Measurements from ENCODE around the gene DMRTC1.
"Not testable (repeated sequence)": the region's sequence is repeated elsewhere in the genome, so short reads cannot be mapped to it uniquely, and the experiment has no call there.

DMRTC1 gene

GRCh38 chrX:72943819-72944169, at the start of gene DMRTC1:
Gene DMRTC1 (minus strand): TSS chrX:72943837. CDS start chrX:72875694, 68,143 bp downstream.
- H3K4me3 ChIP-seq (ENCODE audit: control insufficient read depth, low read depth, low read length); DNase-seq (ENCODE audit: low read depth): not testable (repeated sequence)

- H3K4me3 ChIP-seq (ENCODE audit: control insufficient read depth, low read depth, low read length); DNase-seq (ENCODE audit: low read depth): not testable (repeated sequence)
Measured at GRCh38 chrX:72980894-72981469, 37.3 kb upstream of the DMRTC1 start.

- H3K4me3 ChIP-seq (ENCODE audit: control insufficient read depth, low read depth, low read length); DNase-seq (ENCODE audit: low read depth): not testable (repeated sequence)
Measured at GRCh38 chrX:72974885-72975284, 31.2 kb upstream of the DMRTC1 start.

- not testable (repeated sequence) for H3K4me3 ChIP-seq (ENCODE audit: control insufficient read depth, low read depth, low read length); DNase-seq (ENCODE audit: low read depth)
Measured at GRCh38 chrX:72971859-72972258, 28.2 kb upstream of the DMRTC1 start.

- not testable (repeated sequence) for DNase-seq (ENCODE audit: low read depth); H3K4me3 ChIP-seq (ENCODE audit: control insufficient read depth, low read depth, low read length)
Measured at GRCh38 chrX:72959971-72960370, 16.3 kb upstream of the DMRTC1 start.

GRCh38 chrX:72943035-72943818, 410 bp downstream of the DMRTC1 start:
- H3K4me3 ChIP-seq (ENCODE audit: control insufficient read depth, low read depth, low read length); DNase-seq (ENCODE audit: low read depth): not testable (repeated sequence)

GRCh38 chrX:72942272-72942671, 1.4 kb downstream of the DMRTC1 start:
- not testable (repeated sequence) for DNase-seq (ENCODE audit: low read depth); H3K4me3 ChIP-seq (ENCODE audit: control insufficient read depth, low read depth, low read length)

GRCh38 chrX:72937906-72938305, 5.7 kb downstream of the DMRTC1 start, which contains the start of gene FAM236A:
Gene FAM236A (plus strand): TSS chrX:72938206. CDS start chrX:72938263, 57 bp downstream.
- not testable (repeated sequence) for DNase-seq (ENCODE audit: low read depth); H3K4me3 ChIP-seq (ENCODE audit: control insufficient read depth, low read depth, low read length)

- DNase-seq (ENCODE audit: low read depth) = not testable (repeated sequence)
Measured at GRCh38 chrX:72936882-72937455, 6.7 kb downstream of the DMRTC1 start.

GRCh38 chrX:72936455-72936854, 7.2 kb downstream of the DMRTC1 start:
- DNase-seq (ENCODE audit: low read depth); H3K4me3 ChIP-seq (ENCODE audit: control insufficient read depth, low read depth, low read length): not testable (repeated sequence)

More at GRCh38 chrX:72936882-72937455, 6.7 kb downstream of the DMRTC1 start:
- H3K4me3 ChIP-seq (ENCODE audit: control insufficient read depth, low read depth, low read length) = not testable (repeated sequence)

GRCh38 chrX:72932283-72932682, 11.4 kb downstream of the DMRTC1 start:
- DNase-seq (ENCODE audit: low read depth); H3K4me3 ChIP-seq (ENCODE audit: control insufficient read depth, low read depth, low read length): not testable (repeated sequence)

GRCh38 chrX:72916096-72916495, 27.5 kb downstream of the DMRTC1 start:
- not testable (repeated sequence) for H3K4me3 ChIP-seq (ENCODE audit: control insufficient read depth, low read depth, low read length); DNase-seq (ENCODE audit: low read depth)

GRCh38 chrX:72912315-72912714, 31.3 kb downstream of the DMRTC1 start, which contains the start of gene FAM236C:
Gene FAM236C (plus strand): TSS chrX:72912615. CDS start chrX:72912715, 100 bp downstream.
- not testable (repeated sequence) for DNase-seq (ENCODE audit: low read depth); H3K4me3 ChIP-seq (ENCODE audit: control insufficient read depth, low read depth, low read length)

GRCh38 chrX:72889740-72890139, 53.9 kb downstream of the DMRTC1 start:
- not testable (repeated sequence) for DNase-seq (ENCODE audit: low read depth)

GRCh38 chrX:72882898-72883297, 60.7 kb downstream of the DMRTC1 start:
- not testable (repeated sequence) for H3K4me3 ChIP-seq (ENCODE audit: control insufficient read depth, low read depth, low read length); DNase-seq (ENCODE audit: low read depth)

More at GRCh38 chrX:72889740-72890139, 53.9 kb downstream of the DMRTC1 start:
- H3K4me3 ChIP-seq (ENCODE audit: control insufficient read depth, low read depth, low read length) = not testable (repeated sequence)

GRCh38 chrX:72837532-72837931, 106.1 kb downstream of the DMRTC1 start:
- H3K4me3 ChIP-seq (ENCODE audit: control insufficient read depth, low read depth, low read length); DNase-seq (ENCODE audit: low read depth): not testable (repeated sequence)

GRCh38 chrX:72830701-72831100, 112.9 kb downstream of the DMRTC1 start:
- not testable (repeated sequence) for DNase-seq (ENCODE audit: low read depth); H3K4me3 ChIP-seq (ENCODE audit: control insufficient read depth, low read depth, low read length)
